ENCODE measurements around the gene CDK2.

Gene CDK2

GRCh38 chr12:55946553-55946952, 20.1 kb upstream of the CDK2 start:
- Histone ChIP-seq H3K79me2 (ENCODE audit: insufficient read depth, low read length) (peaks cover 9% of the 10 kb centered on the region), H3K9ac (ENCODE audit: low read depth, low read length) (no peak overlapping the region), H3K4me1 (ENCODE audit: insufficient read depth, low read length) (no peaks in the 10 kb centered on the region), H3K27me3 (ENCODE audit: insufficient read depth, low read length, poor library complexity) (no peaks in the 10 kb centered on the region), H4K20me1 (ENCODE audit: insufficient read depth, low read length) (0 out of 2 replicates have a peak, but pooled peaks cover 3% of the 10 kb centered on the region), H3K4me3 (ENCODE audit: low read depth in 1 of 2, low read length in 2 of 2) (no peak overlapping the region), H3K27ac (ENCODE audit: low read length) (no peak overlapping the region), H3K4me2 (ENCODE audit: insufficient read depth, low read length) (no peak overlapping the region), H2AFZ (ENCODE audit: low read depth, low read length) (no peak overlapping the region), H3K9me3 (ENCODE audit: insufficient read depth, low read length, severe bottlenecking) (no peaks in the 10 kb centered on the region), H3K36me3 (ENCODE audit: insufficient read depth, low read length) (peaks cover 94% of the 10 kb centered on the region)
- no peak for ATAC-seq (ENCODE audit: insufficient read depth, low read depth)
- DNase-seq, result no peak
- TF ChIP-seq EZH2 (IDR thresholded peaks at IDR 0.05; ENCODE audit: borderline replicate concordance, low read depth, low read length, severe bottlenecking) (no peak), CTCF (IDR thresholded peaks at IDR 0.05; ENCODE audit: borderline replicate concordance, extremely low read depth, low read length, poor library complexity, severe bottlenecking) (no peak)

- Histone ChIP-seq H3K36me3 (ENCODE audit: insufficient read depth, low read length) (peaks cover 46% of the 10 kb centered on the region), H3K9ac (ENCODE audit: low read depth, low read length) (no peak overlapping the region), H3K27ac (ENCODE audit: low read length) (no peak overlapping the region), H3K79me2 (ENCODE audit: insufficient read depth, low read length) (no peaks in the 10 kb centered on the region), H2AFZ (ENCODE audit: low read depth, low read length) (no peak overlapping the region), H3K4me1 (ENCODE audit: insufficient read depth, low read length) (no peaks in the 10 kb centered on the region), H3K9me3 (ENCODE audit: insufficient read depth, low read length, severe bottlenecking) (no peaks in the 10 kb centered on the region), H3K27me3 (ENCODE audit: insufficient read depth, low read length, poor library complexity) (no peaks in the 10 kb centered on the region), H4K20me1 (ENCODE audit: insufficient read depth, low read length) (0 out of 2 replicates have a peak, but pooled peaks cover 3% of the 10 kb centered on the region), H3K4me2 (ENCODE audit: insufficient read depth, low read length) (no peak overlapping the region), H3K4me3 (ENCODE audit: low read depth in 1 of 2, low read length in 2 of 2) (no peak overlapping the region)
- TF ChIP-seq CTCF (IDR thresholded peaks at IDR 0.05; ENCODE audit: borderline replicate concordance, extremely low read depth, low read length, poor library complexity, severe bottlenecking) (no peak), EZH2 (IDR thresholded peaks at IDR 0.05; ENCODE audit: borderline replicate concordance, low read depth, low read length, severe bottlenecking) (no peak)
- ATAC-seq (ENCODE audit: insufficient read depth, low read depth) (peak; percentile 33), DNase-seq (peak; percentile 15)
These were observed 11.3 kb upstream of the CDK2 start for GRCh38 chr12:55955344-55955743.

- ATAC-seq (ENCODE audit: insufficient read depth, low read depth) (peak; percentile 83), DNase-seq (peak; percentile 71)
- Histone ChIP-seq H3K9me3 (ENCODE audit: insufficient read depth, low read length, severe bottlenecking) (no peaks in the 10 kb centered on the region), H3K4me3 (ENCODE audit: low read depth in 1 of 2, low read length in 2 of 2) (no peak overlapping the region), H3K27me3 (ENCODE audit: insufficient read depth, low read length, poor library complexity) (no peaks in the 10 kb centered on the region), H4K20me1 (ENCODE audit: insufficient read depth, low read length) (0 out of 2 replicates have a peak, but pooled peaks cover 3% of the 10 kb centered on the region), H2AFZ (ENCODE audit: low read depth, low read length) (no peak overlapping the region), H3K4me2 (ENCODE audit: insufficient read depth, low read length) (no peak overlapping the region), H3K9ac (ENCODE audit: low read depth, low read length) (no peak overlapping the region), H3K36me3 (ENCODE audit: insufficient read depth, low read length) (peaks cover 40% of the 10 kb centered on the region), H3K27ac (ENCODE audit: low read length) (no peak overlapping the region), H3K4me1 (ENCODE audit: insufficient read depth, low read length) (no peaks in the 10 kb centered on the region), H3K79me2 (ENCODE audit: insufficient read depth, low read length) (no peaks in the 10 kb centered on the region)
- no peak for TF ChIP-seq EZH2 (IDR thresholded peaks at IDR 0.05; ENCODE audit: borderline replicate concordance, low read depth, low read length, severe bottlenecking)
- peak; percentile 74 for TF ChIP-seq CTCF (IDR thresholded peaks at IDR 0.05; ENCODE audit: borderline replicate concordance, extremely low read depth, low read length, poor library complexity, severe bottlenecking)
These were observed 10.7 kb upstream of the CDK2 start for GRCh38 chr12:55955800-55956508.

Data from DND-41 (cell line).